K562 (cell line): ENCODE data around the gene SHC1. TPM values are rescaled to one million over a fixed set of nuclear protein-coding genes. Genes with fewer than 3 reads are reported as not detected.

Source experiments
- HNRNPH1 ChIP-seq: fragments of 200-400 bp; formaldehyde crosslinking; optimal IDR thresholded peaks from 2 replicates; pipeline ENCODE3; 2017; ENCODE audit warnings: low read depth, mild to moderate bottlenecking, low read length, moderate library complexity
- HNRNPLL ChIP-seq: fragments of 200-400 bp; formaldehyde crosslinking; IDR thresholded peaks from 2 replicates; pipeline ENCODE4 v1.6.1; 2017; ENCODE audit warnings: low read length, low read depth, mild to moderate bottlenecking; ENCODE audit not compliant: poor library complexity, severe bottlenecking
- SIN3A ChIP-seq, 2 experiments: fragments of 150-350 bp in 1 of 2; IDR thresholded peaks; 2 replicates each; pipeline ENCODE4 v1.6.1; 2011 to 2016; ENCODE audit warnings: borderline replicate concordance in 2 of 2, low read depth in 2 of 2, low read length in 2 of 2, mild to moderate bottlenecking in 2 of 2, moderate library complexity in 2 of 2; ENCODE audit not compliant: control insufficient read depth in 1 of 2
- SP2 ChIP-seq: IDR thresholded peaks from 2 replicates; pipeline ENCODE4 v1.6.1; 2011; ENCODE audit warnings: mild to moderate bottlenecking, low read depth, low read length, moderate library complexity; ENCODE audit not compliant: poor library complexity, severe bottlenecking; ENCODE audit errors: extremely low read depth
- TAF7 ChIP-seq: fragments of 450-650 bp; IDR thresholded peaks from 2 replicates; pipeline ENCODE4 v1.6.1; 2016; ENCODE audit warnings: missing genetic modification characterization, missing compliant biosample characterization
- TOE1 ChIP-seq, 2 experiments: fragments of 450-650 bp in 1 of 2; sonication (generic) in 1 of 2; formaldehyde crosslinking in 1 of 2; IDR thresholded peaks; 2 replicates each; pipeline versions ENCODE4 v1.7.1 to v1.8.0; 2016 to 2022; ENCODE audit warnings: borderline replicate concordance in 2 of 2, mild to moderate bottlenecking in 2 of 2, antibody characterized with exemption in 1 of 2, inconsistent platforms in 1 of 2, low read depth in 1 of 2, missing genetic modification reagents in 1 of 2, moderate library complexity in 1 of 2
- ZNF592 ChIP-seq: fragments of 450-650 bp; IDR thresholded peaks from 2 replicates; pipeline ENCODE4 v1.6.1; 2017; ENCODE audit warnings: antibody characterized with exemption, mild to moderate bottlenecking
- ZSCAN32 ChIP-seq: fragments of 450-650 bp; formaldehyde crosslinking; IDR thresholded peaks from 2 replicates; pipeline ENCODE4 v1.4.0; 2020; ENCODE audit warnings: mild to moderate bottlenecking, moderate library complexity
- polyA plus RNA-seq, 8 experiments: library from polyadenylated mRNA; depleted of rRNA in 4 of 8; stranded (reverse) in 5 of 8; unstranded in 3 of 8; fragments of >200 nt; fragmentation: Nextera tagmentation in 2 of 8; fragmentation: Illumina TruSeq in 1 of 8; extraction: Ambion mirVana in 2 of 8; extraction: Trizol in 1 of 8; gene quantifications; 2 replicates each; pipeline versions ENCODE4 v1.2.1 to v1.2.3, GENCODE V29; 2011 to 2014; ENCODE audit warnings: inconsistent platforms in 1 of 8, missing spikeins in 1 of 8
- total RNA-seq, 7 experiments: library from RNA; depleted of rRNA in 6 of 7; stranded (reverse); fragments of >200 nt in 6 of 7; fragmentation: Illumina TruSeq in 2 of 7; extraction: Trizol in 2 of 7; gene quantifications; 2 replicates each; pipeline versions ENCODE4 v1.2.1 to v1.2.3, GENCODE V29; 2011 to 2021; ENCODE audit warnings: low replicate concordance in 1 of 7

The SHC1 gene
- total and polyA plus RNA-seq, 9 of the 15 experiments (the other 6 are each of a cell fraction or from before 2014, with no cell fraction given) = 4.1 to 113 (median 51.9) TPM

- peak; percentile 96 for TF ChIP-seq SP2
- TF ChIP-seq HNRNPLL = peak; percentile 26
- peak; percentile 77; the same call in 1 of the 2 replicates for TF ChIP-seq ZNF592
- no peak for TF ChIP-seq ZSCAN32
- TF ChIP-seq HNRNPH1 = no peak
- peak; percentile 93 for TF ChIP-seq TOE1 (IDR thresholded peaks at IDR 0.05; ENCODE audit: borderline replicate concordance)
- no peak for TF ChIP-seq TOE1 (CRISPR knock-in tag; IDR thresholded peaks at IDR 0.05; ENCODE audit: borderline replicate concordance, low read depth)
- peak; percentile 71; the same call in 1 of the 2 replicates for TF ChIP-seq TAF7 (tag)
- TF ChIP-seq SIN3A (IDR thresholded peaks at IDR 0.05; ENCODE audit: borderline replicate concordance in 2 of 2, control insufficient read depth in 1 of 2, low read depth in 2 of 2, low read length in 2 of 2) = peak; percentile 74 to 92; a peak in 3 of 4 replicates
Measured at GRCh38 chr1:154982897-154983648, 12.5 kb upstream of the SHC1 start, which contains the start of gene FLAD1 (continued).
